ENCODE data around the gene CERS4. TPM values are rescaled to one million over a fixed set of nuclear protein-coding genes. Genes with fewer than 3 reads are reported as not detected.
A peak's percentile ranks its signal among the peaks of the same experiment; 100 is the strongest.

Gene CERS4
- total RNA-seq, 4 donors from 2014 or later: 21.0 to 51.7 (median 29.2) TPM

DNA sequence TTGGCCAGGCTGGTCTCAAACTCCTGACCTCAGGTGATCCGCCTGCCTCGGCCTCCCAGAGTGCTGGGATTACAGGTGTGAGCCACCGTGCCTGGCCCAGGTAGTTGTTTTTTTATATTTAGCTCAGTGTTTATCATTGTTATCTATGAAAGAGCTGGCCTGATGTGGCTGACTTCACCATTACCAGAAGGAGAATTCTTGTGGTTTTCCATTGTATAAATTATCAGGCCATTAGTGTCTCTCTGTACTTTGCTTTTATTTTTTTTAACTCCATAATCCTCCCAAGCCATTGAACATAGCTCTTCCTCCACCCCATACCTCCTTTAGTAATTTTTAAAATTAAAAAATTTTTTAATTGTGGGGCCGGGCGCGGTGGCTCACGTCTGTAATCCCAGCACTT lies 24.2 kb downstream of the CERS4 start:
- no peak overlapping the region for H3K27ac ChIP-seq (replicated peaks in 1 of 4)
- H3K9me3 ChIP-seq: peaks cover 0 to 13% (median 9%) of the 10 kb centered on the region in 4 donors
- no peak overlapping the region for H3K4me3 ChIP-seq
- WGBS: 74% methylated on average over 7 of the region's 7 CpGs
- intact Hi-C loops (cut with DNase I): no loop called here
- DNase-seq (ENCODE audit: extremely low spot score): no peak
- peaks cover 0 to 7% (median 6%) of the 10 kb centered on the region in 4 donors for H3K36me3 ChIP-seq
- H3K4me1 ChIP-seq: no peaks in the 10 kb centered on the region
- TF ChIP-seq POLR2AphosphoS5 (IDR thresholded peaks at IDR 0.05) (no peak), EP300 (IDR thresholded peaks at IDR 0.05) (no peak), POLR2A (IDR thresholded peaks at IDR 0.05; ENCODE audit: low read depth) (no peak)
- TF ChIP-seq, protein P1, sequence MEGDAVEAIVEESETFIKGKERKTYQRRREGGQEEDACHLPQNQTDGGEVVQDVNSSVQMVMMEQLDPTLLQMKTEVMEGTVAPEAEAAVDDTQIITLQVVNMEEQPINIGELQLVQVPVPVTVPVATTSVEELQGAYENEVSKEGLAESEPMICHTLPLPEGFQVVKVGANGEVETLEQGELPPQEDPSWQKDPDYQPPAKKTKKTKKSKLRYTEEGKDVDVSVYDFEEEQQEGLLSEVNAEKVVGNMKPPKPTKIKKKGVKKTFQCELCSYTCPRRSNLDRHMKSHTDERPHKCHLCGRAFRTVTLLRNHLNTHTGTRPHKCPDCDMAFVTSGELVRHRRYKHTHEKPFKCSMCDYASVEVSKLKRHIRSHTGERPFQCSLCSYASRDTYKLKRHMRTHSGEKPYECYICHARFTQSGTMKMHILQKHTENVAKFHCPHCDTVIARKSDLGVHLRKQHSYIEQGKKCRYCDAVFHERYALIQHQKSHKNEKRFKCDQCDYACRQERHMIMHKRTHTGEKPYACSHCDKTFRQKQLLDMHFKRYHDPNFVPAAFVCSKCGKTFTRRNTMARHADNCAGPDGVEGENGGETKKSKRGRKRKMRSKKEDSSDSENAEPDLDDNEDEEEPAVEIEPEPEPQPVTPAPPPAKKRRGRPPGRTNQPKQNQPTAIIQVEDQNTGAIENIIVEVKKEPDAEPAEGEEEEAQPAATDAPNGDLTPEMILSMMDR (IDR thresholded peaks at IDR 0.05): no peak
- H3K27me3 ChIP-seq: no peaks in the 10 kb centered on the region

DNA sequence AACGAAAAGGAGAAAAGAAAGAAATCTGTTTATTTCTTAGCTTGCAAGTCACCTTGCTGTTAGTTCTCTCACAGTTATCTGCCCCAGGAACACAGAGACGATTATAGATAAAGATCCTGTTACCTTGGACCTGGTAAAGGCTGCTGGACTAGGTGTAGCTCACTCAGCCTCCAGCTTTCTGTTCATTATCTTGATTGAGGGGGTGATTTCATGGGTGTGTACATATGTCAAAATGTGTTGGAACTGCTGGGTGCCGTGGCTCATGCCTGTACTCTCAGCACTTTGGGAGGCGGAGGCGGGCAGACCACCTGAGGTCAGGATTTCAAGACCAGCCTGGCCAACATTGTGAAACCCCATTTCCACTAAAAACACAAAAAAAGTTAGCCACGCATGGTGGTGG lies 27.9 kb downstream of the CERS4 start:
- no peaks in the 10 kb centered on the region for H3K9me3 ChIP-seq
- no peak for DNase-seq (ENCODE audit: extremely low spot score)

DNA sequence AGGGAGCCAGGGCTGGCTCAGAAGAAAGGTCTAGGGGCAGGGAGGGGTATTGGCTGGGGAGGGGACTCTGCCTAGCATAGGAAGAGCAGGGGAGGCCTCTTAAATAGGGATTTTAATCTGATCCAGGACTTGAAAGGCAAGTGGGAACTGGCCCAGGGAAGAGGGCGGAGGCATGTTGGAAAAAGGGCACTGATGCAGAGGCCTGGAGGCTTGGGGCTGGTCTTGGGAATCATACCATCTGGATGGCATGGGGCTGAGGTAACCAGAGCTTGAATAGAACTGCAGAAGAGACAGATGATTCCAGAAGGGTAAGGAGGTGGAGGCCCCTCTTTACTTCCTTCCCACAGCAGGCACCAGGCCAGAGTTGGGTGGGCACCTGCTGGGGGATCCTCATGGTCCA lies 29.1 kb downstream of the CERS4 start:
- peaks cover 16 to 19% (median 17%) of the 10 kb centered on the region in 4 donors for H3K4me1 ChIP-seq
- H3K27me3 ChIP-seq: no peaks in the 10 kb centered on the region
- no peak overlapping the region for H3K27ac ChIP-seq (replicated peaks in 1 of 4)
- H3K36me3 ChIP-seq: peaks cover 0 to 7% (median 6%) of the 10 kb centered on the region in 4 donors
- no peak for DNase-seq (ENCODE audit: extremely low spot score)
- no peak overlapping the region for H3K4me3 ChIP-seq
- 75% methylated on average over 1 of the region's 1 CpG for WGBS
- TF ChIP-seq EP300 (IDR thresholded peaks at IDR 0.05) (no peak), POLR2AphosphoS5 (IDR thresholded peaks at IDR 0.05) (no peak), POLR2A (IDR thresholded peaks at IDR 0.05; ENCODE audit: low read depth) (no peak)
- TF ChIP-seq, protein P1 (IDR thresholded peaks at IDR 0.05): no peak
- intact Hi-C loops (cut with DNase I): no loop called here
- peaks cover 0 to 6% (median under 1%) of the 10 kb centered on the region in 4 donors for H3K9me3 ChIP-seq

More for the DNA sequence above, 27.9 kb downstream of the CERS4 start:
- Histone ChIP-seq H3K4me1 (peaks cover 16 to 19% (median 17%) of the 10 kb centered on the region in 4 donors), H3K27ac (replicated peaks in 1 of 4) (no peak overlapping the region), H3K4me3 (no peak overlapping the region), H3K27me3 (no peaks in the 10 kb centered on the region), H3K36me3 (peaks cover 0 to 7% (median 6%) of the 10 kb centered on the region in 4 donors)
- intact Hi-C loops (cut with DNase I): no loop called here
- TF ChIP-seq EP300 (IDR thresholded peaks at IDR 0.05): no peak
- TF ChIP-seq POLR2A (IDR thresholded peaks at IDR 0.05; ENCODE audit: low read depth): no peak
- TF ChIP-seq, protein P1 (IDR thresholded peaks at IDR 0.05): no peak
- no peak for TF ChIP-seq POLR2AphosphoS5 (IDR thresholded peaks at IDR 0.05)
- 87% methylated on average over 6 of the region's 6 CpGs for WGBS

DNA sequence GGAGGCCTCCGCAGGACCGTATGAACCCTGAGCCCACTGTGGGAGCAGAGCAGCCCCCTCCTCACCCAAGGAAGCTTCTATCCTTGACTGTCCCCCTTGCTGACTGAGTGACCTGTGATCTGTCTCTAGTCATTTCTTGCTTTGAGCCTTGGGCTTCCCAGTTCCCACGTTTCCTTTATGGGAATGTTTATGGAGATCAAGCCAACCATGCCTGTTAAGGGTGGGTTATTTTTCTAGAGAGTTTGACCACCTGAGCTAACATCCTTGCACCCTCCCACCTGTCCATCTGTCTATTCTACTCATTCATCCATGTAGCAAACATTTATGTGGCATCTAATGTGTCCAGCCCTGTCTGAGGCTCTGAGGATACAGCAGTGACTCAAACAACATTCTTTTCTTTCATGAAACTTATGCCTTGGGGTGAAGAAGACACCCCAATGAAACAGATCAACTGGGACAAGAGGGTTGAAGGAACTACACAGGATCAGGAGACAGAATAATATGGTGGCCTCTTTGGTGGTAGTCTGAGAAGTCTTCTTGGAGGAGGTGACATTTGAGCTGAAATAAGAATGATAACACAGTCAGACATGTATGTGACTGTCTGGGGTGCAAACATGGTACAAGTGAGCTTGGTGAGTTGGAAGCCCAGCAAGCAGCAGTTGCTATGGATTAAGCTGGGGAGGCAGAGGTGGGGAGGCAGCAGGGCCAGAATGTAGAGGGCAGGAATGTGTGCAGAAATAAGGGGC lies 30.5 kb downstream of the CERS4 start:
- H3K27ac ChIP-seq (replicated peaks in 1 of 4): no peak overlapping the region
- H3K36me3 ChIP-seq: peaks cover 0 to 7% (median 6%) of the 10 kb centered on the region in 4 donors
- WGBS: 79% methylated on average over 3 of the region's 3 CpGs
- H3K4me3 ChIP-seq: peak overlapping the region in 1 of 4 donors; percentile 2
- no peaks in the 10 kb centered on the region for H3K27me3 ChIP-seq
- H3K4me1 ChIP-seq: peaks cover 16 to 19% (median 17%) of the 10 kb centered on the region in 4 donors
- H3K9me3 ChIP-seq: peaks cover 0 to 9% (median 2%) of the 10 kb centered on the region in 4 donors
- intact Hi-C loops (cut with DNase I): no loop called here
- no peak for TF ChIP-seq POLR2AphosphoS5 (IDR thresholded peaks at IDR 0.05)
- TF ChIP-seq EP300 (IDR thresholded peaks at IDR 0.05): no peak
- no peak for TF ChIP-seq POLR2A (IDR thresholded peaks at IDR 0.05; ENCODE audit: low read depth)
- TF ChIP-seq, protein P1 (IDR thresholded peaks at IDR 0.05): no peak
- no peak for DNase-seq (ENCODE audit: extremely low spot score)

All from esophagus muscularis mucosa (tissue), 4 donors.